Measurements from ENCODE around the gene ITPKB.
"Not testable (repeated sequence)": the region's sequence is repeated elsewhere in the genome, so short reads cannot be mapped to it uniquely, and the experiment has no call there.

The ITPKB gene

DNA sequence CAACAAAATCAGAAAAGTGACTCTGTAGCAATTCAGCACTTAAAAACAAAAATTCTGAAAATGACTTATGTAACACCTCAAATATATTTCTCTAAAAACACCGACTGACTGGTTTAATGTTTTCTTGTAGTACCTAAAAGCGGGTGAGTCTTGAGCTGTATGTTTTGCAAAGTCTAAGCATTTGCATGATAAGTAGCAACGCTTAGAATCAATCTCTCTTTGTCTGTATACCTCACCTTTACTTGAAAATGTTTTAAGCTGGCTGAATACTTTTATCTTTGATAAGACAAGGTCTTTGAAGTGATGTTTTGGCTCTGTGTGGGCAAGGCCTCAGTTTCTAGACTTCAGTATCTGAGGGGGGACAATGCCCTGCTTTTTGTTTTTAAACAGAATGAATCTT is 8.2 kb downstream of the ITPKB start:
- no peak for DNase-seq (ENCODE audit: low read depth)

GRCh38 chr1:226730071-226730470 is 9.0 kb downstream of the ITPKB start:
- no peak for DNase-seq (ENCODE audit: low read depth)

- DNase-seq (ENCODE audit: low read depth): no peak
Measured at GRCh38 chr1:226728448-226728847, 10.6 kb downstream of the ITPKB start.

- no peak for DNase-seq (ENCODE audit: low read depth)
Measured at GRCh38 chr1:226725897-226726267, 13.2 kb downstream of the ITPKB start.

DNA sequence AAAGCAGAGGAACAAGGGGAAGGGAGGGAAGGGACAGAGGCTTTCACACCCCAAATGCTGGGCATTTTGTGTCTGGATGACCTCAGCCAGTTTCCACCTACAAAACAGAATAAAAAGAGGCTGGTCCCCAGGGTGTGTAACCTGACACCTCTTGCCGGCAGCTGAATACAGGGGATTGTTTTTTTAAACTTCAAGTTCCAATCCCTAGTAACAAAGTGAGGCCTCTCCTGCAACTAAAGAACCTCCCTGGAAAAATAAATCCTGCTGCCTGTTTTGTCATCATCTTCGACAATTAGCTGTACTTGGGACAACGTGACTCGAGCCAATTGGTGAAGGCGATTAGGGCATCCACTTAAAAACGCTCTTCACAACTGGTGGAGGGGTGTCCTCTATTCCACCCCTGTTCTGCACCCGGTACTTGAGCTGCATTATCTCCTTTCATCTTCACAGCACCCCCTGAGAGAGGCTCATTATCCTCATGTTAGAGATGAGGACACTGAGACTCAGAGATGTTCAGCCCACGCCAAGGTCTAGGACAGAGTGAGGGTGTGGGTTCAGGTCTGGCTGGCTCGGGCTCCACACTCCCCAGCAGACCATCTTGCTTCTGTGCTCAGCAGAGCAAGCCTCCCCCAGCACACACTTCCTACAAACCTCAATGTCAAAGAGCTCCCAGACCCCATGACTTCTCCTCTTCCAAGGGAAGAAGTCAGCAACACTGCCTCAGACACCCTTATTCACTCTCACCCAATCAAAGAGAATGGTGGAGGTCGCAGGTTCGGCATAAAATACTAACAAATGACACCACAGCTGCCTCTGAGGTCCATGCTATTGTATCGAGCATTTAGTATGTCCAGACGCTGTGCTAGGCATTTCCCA is 15.2 kb downstream of the ITPKB start:
- no peak for DNase-seq (ENCODE audit: low read depth)

GRCh38 chr1:226722901-226723656 is 16.0 kb downstream of the ITPKB start:
- DNase-seq (ENCODE audit: low read depth): no peak

- no peak for DNase-seq (ENCODE audit: low read depth)
Measured at GRCh38 chr1:226722240-226722900, 16.7 kb downstream of the ITPKB start.

DNA sequence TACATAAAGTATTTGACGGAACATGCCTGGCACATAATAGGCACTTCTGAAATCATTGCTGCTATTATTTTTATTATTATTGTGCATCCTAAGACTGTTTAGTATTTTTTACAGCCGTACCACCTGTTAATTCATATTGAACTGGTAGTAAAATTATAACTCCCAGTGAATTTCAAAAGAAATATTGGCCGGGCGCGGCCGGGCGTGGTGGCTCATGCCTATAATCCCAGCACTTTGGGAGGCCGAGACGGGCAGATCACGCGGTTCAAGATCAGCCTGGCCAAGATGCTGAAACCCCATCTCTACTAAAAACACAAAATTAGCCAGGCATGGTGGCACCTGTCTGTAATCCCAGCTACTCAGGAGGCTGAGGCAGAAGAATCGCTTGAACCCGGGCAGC is 18.5 kb downstream of the ITPKB start:
- DNase-seq (ENCODE audit: low read depth): not testable (repeated sequence)

DNA sequence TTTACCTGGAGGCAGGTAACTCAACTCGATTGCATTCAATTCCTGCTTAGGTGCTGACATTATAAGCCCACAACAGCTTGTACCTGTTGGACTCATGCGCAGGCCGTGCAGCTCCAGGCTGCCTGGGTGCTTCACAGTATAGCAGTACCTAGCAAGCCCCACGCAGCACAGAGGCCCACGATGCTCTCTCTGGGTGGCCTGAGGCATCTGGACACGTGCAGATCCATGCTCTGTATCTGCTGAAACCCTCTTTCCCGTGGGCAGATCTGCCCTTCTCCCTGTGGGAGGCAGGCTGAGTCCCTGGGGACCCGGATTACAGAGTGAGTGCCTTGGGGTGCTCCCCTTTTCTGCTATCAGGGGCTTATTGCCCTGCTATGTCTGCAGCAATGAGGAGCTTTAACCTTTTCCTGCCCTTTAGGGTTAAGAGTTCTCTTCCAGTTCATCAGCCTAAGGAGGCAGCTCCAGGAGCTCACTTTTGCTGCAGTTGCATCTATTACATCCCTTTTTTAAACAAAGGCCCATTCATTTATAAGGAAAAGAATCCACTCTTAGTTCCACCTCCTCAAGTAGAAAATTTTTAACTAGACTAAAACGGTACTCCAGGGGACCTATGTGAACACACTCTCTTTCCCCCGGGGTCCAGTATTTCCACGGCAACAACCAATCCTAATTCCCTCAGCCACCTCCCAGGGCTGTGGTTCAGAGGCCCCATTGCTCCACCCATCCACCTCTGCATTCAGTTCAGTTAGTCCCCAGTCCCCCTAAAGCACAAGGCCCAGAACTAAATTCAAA is 19.3 kb downstream of the ITPKB start:
- DNase-seq (ENCODE audit: low read depth): no peak

- no peak for DNase-seq (ENCODE audit: low read depth)
Measured at GRCh38 chr1:226717256-226717909, 21.7 kb downstream of the ITPKB start.

DNA sequence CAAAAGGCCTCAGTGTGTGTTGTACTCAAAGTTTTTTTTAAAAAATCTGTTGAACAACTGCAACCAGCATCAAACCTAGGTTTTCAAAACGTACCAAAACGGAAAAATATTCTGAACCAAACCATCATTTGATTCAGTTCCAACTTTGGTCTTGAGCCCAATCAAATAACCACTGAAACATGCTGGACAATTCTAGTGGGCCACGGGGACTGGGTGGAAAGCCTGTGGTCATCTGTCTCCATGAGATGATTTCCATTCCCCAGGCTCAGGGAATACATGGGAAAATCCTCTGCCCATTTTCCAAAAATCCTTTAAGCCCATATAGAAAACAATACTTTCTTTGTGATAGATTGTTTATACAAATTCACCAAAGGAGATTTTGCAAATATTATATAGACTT is 22.5 kb downstream of the ITPKB start:
- DNase-seq (ENCODE audit: low read depth): no peak

- no peak for DNase-seq (ENCODE audit: low read depth)
Measured at GRCh38 chr1:226714148-226714547, 24.9 kb downstream of the ITPKB start.

DNA sequence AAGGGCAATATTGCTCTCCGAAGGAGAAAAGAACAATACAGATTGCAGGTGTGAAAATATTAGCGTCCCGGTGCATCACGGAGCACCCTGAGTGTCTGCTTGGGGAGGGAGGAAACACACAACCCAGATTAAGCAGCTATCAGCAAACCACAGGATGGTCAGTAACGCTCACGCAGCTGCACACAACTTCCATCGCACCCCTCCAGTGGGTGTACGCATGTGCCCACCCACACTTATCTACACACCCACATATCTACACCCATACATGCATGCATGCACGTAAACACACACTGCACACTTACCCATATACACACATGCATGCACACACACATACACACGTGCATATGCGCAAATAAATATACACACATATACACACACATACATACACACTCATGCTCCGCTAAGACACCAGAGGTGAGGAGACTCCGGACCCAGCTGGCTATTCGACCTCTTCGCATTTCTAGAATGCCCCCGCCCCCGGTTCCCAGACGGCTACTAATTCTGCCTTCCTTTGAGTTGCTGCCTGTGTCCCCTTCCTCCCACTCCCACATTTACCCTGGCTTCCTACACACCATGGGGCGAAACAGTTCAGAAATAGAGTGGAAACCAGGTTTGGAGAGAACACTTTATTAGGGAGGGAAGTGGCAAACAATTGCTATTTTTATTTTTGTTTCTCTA is 26.2 kb downstream of the ITPKB start:
- no peak for DNase-seq (ENCODE audit: low read depth)

- no peak for DNase-seq (ENCODE audit: low read depth)
Measured at GRCh38 chr1:226711976-226712741, 26.9 kb downstream of the ITPKB start.

GRCh38 chr1:226710501-226710900 is 28.6 kb downstream of the ITPKB start:
- DNase-seq (ENCODE audit: low read depth): no peak

DNA sequence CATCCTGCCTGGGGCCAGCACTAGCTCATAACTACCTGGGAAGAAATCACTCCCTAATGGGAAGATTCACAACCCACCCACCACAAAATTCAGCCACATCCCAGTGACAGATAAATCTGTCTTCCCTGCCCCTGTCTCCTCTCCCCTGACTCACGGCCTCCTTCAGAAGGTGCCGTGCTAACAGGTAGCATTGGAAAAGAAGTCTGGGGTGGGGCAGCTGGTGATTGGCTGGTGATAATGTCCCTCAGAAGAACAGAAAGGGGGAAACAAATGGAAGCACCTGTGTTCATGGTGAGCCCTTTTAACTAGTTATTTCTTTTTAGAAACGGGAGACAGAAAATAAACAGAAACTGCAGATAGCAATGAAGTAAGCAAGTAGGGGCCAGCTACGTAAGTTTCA is 29.1 kb downstream of the ITPKB start:
- no peak for DNase-seq (ENCODE audit: low read depth)

GRCh38 chr1:226708967-226709396 is 30.1 kb downstream of the ITPKB start:
- no peak for DNase-seq (ENCODE audit: low read depth)

DNA sequence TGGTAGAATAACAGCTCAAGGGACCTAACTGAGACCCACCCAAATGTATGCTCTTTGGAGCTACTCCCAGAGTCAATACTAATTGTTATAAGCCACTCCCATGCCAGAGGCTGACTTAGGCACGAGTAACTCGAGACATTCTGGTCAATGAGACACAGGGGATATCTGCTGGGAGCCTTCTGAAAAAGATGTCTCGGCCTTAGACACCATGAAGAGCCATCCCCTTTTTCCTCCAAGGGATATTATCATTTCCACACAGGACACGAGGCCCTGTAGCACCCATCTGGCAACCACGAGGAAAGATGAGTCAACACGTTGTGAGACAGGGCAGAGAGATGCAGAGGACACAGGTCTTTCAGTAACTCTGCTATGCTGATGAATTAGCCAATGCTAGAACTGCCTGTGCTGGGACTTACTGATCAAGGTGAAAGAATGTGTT is 30.7 kb downstream of the ITPKB start:
- no peak for DNase-seq (ENCODE audit: low read depth)

- no peak for DNase-seq (ENCODE audit: low read depth)
Measured at GRCh38 chr1:226706684-226707083, 32.4 kb downstream of the ITPKB start.

All from stimulated activated CD8-positive, alpha-beta memory T cell treated with anti-CD3 and anti-CD28 coated beads, Interleukin-4, amount 100 ng/mL, for 24 hours (primary cell).